ENCODE data around the gene OR4D1. TPM values are rescaled to one million over a fixed set of nuclear protein-coding genes. Genes with fewer than 3 reads are reported as not detected.
"Not testable (repeated sequence)": the region's sequence is repeated elsewhere in the genome, so short reads cannot be mapped to it uniquely, and the experiment has no call there.

Gene OR4D1
- total RNA-seq, 4 donors from 2014 or later = not detected

DNA sequence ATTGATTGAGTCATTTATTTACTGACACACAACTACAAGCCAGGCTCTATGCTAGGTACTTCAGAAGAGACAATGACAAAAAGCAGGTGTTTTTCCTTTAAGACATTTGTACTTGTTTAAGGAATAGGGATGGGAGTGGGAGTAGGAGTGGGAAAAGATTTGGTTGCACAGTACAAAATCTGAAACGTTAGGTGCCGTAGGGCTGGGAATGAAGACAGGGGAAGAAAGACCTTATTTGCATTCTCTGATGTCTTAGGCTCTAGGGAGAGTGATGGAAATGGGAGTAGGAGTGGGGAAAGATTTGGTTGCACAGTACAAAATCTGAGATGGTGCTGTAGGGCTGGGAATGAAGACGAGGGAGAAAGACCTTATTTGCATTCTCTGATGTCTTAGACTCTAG lies 28.7 kb upstream of the OR4D1 start:
- no peak for TF ChIP-seq POLR2A (IDR thresholded peaks at IDR 0.05)
- TF ChIP-seq, protein P1, sequence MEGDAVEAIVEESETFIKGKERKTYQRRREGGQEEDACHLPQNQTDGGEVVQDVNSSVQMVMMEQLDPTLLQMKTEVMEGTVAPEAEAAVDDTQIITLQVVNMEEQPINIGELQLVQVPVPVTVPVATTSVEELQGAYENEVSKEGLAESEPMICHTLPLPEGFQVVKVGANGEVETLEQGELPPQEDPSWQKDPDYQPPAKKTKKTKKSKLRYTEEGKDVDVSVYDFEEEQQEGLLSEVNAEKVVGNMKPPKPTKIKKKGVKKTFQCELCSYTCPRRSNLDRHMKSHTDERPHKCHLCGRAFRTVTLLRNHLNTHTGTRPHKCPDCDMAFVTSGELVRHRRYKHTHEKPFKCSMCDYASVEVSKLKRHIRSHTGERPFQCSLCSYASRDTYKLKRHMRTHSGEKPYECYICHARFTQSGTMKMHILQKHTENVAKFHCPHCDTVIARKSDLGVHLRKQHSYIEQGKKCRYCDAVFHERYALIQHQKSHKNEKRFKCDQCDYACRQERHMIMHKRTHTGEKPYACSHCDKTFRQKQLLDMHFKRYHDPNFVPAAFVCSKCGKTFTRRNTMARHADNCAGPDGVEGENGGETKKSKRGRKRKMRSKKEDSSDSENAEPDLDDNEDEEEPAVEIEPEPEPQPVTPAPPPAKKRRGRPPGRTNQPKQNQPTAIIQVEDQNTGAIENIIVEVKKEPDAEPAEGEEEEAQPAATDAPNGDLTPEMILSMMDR (IDR thresholded peaks at IDR 0.05) = no peak
- intact Hi-C loops (cut with DNase I; ENCODE audit: low total_unique reads) = no loop called here
- no peak for DNase-seq

DNA sequence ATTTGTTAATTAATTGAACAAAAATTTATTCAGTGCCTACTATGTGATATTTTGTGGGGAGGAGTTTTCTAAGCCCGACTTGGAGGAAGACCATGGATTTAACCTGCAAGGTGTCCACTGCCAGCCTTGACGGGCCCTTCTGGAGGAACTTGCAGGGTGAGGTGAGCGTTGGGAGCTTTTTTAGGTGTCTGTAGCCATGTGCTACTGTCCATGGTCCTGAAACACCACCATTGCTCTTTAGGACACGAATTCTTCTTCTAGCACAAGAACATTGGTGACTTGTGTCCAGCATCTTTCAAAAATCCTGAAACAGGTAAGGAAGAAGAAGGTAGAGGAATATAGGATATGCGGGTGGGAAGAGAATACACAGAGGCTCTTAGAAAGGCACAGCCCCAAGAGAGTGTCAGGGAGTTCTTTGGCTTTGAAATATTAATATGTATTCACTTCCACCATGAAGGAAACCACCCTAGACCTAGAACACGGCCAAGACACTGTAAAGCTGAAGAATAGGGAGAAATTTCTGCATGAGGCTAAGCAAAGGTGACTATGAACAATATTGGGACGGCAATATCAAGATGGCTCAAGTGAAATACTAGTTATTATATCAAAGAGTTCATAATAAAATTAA lies 27.9 kb upstream of the OR4D1 start:
- intact Hi-C loops (cut with DNase I; ENCODE audit: low total_unique reads) = no loop called here
- no peak for DNase-seq
- H3K9me3 ChIP-seq = no peaks in the 10 kb centered on the region
- TF ChIP-seq, protein P1 (IDR thresholded peaks at IDR 0.05) = no peak
- no peak for TF ChIP-seq POLR2A (IDR thresholded peaks at IDR 0.05)
- peaks cover 0 to 5% of the 10 kb centered on the region in 2 donors for H3K27me3 ChIP-seq
- no peaks in the 10 kb centered on the region for H3K4me1 ChIP-seq
- no peaks in the 10 kb centered on the region for H3K36me3 ChIP-seq
- no peak overlapping the region for H3K4me3 ChIP-seq
- H3K27ac ChIP-seq = no peak overlapping the region

More for the DNA sequence above, 28.7 kb upstream of the OR4D1 start:
- Histone ChIP-seq H3K27ac (no peak overlapping the region), H3K4me1 (no peaks in the 10 kb centered on the region), H3K27me3 (peaks cover 0 to 5% of the 10 kb centered on the region in 2 donors), H3K9me3 (no peaks in the 10 kb centered on the region), H3K4me3 (no peak overlapping the region), H3K36me3 (no peaks in the 10 kb centered on the region)

DNA sequence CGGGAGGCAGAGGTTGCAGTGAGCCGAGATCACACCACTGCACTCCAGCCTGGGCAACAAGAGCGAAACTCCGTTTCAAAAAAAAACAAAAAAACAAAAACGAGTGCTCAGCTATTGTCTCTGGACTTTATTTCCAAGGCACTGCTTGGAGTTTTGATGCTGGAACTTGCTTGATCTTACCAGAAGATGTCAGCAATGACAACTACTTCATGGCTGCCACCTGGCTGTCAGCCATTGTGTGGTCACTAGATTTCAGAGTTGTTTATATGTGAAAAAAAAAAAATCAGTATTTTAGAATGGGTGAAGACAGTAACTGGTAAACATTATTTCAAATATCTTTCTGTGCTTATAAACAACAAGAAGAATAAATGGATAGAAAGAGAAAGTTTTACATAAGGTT lies 26.3 kb upstream of the OR4D1 start:
- Histone ChIP-seq H3K36me3 (no peaks in the 10 kb centered on the region), H3K27ac (no peak overlapping the region), H3K4me3 (no peak overlapping the region), H3K27me3 (peaks cover 0 to 5% of the 10 kb centered on the region in 2 donors), H3K9me3 (no peaks in the 10 kb centered on the region), H3K4me1 (no peaks in the 10 kb centered on the region)
- no peak for TF ChIP-seq POLR2A (IDR thresholded peaks at IDR 0.05)
- TF ChIP-seq, protein P1 (IDR thresholded peaks at IDR 0.05) = no peak
- intact Hi-C loops (cut with DNase I; ENCODE audit: low total_unique reads) = no loop called here
- no peak for DNase-seq

DNA sequence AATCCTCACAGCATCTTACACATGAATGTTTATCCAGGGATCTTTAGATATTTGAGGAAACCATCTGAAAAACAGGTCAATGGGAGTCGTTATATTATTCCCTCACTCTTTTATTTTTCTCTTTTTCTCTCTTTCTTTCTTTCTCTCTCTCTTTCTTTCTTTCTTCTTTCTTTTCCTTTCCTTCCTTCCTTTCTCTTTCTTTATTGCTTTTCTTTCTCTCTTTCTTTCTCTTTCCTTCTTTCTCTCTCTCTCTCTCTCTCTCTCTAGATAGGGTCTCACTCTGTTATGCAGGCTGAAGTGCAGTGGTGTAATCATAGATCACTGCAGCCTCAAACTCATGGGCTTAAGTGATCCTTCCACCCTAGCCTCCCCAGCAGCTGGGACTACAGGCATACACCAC lies 20.3 kb upstream of the OR4D1 start:
- TF ChIP-seq, protein P1 (IDR thresholded peaks at IDR 0.05) = no peak
- no peak for TF ChIP-seq POLR2A (IDR thresholded peaks at IDR 0.05)
- intact Hi-C loops (cut with DNase I; ENCODE audit: low total_unique reads) = no loop called here
- no peaks in the 10 kb centered on the region for H3K27me3 ChIP-seq
- DNase-seq = no peak
- H3K27ac ChIP-seq = no peak overlapping the region
- no peaks in the 10 kb centered on the region for H3K9me3 ChIP-seq
- no peak overlapping the region for H3K4me3 ChIP-seq
- H3K36me3 ChIP-seq = no peaks in the 10 kb centered on the region
- no peaks in the 10 kb centered on the region for H3K4me1 ChIP-seq

DNA sequence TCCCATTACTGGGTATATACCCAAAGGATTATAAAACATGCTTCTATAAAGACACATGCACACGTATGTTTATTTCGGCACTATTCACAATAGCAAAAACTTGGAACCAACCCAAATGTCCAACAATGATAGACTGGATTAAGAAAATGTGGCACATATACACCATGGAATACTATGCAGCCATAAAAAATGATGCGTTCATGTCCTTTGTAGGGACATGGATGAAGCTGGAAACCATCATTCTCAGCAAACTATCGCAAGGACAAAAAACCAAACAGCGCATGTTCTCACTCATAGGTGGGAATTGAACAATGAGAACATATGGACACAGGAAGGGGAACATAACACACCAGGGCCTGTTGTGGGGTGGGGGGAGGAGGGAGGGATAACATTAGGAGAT lies 15.5 kb upstream of the OR4D1 start:
- H3K9me3 ChIP-seq; H3K27ac ChIP-seq; H3K4me1 ChIP-seq; intact Hi-C loops (cut with DNase I; ENCODE audit: low total_unique reads); H3K27me3 ChIP-seq; H3K36me3 ChIP-seq; H3K4me3 ChIP-seq; DNase-seq: not testable (repeated sequence)

Data from uterus (tissue), 4 donors.